Ovary (tissue), 3 donors: ENCODE results near the gene WWOX.

ENCODE experiments used
- POLR2A ChIP-seq: fragments of 450-650 bp; IDR thresholded peaks from one replicate; pipeline ENCODE4 v1.6.1; 2017; ENCODE audit warnings: antibody characterized with exemption, mild to moderate bottlenecking, moderate library complexity
- TF ChIP-seq, protein P1 (sequence below), 3 donors: fragments of 450-650 bp in 2 of 3; fragments of 200-600 bp in 1 of 3; IDR thresholded peaks; one replicate each; pipeline versions ENCODE4 v1.5.1 to v1.8.0; 2016 to 2022; ENCODE audit warnings: antibody characterized with exemption in 3 of 3, mild to moderate bottlenecking in 1 of 3
- donor health status: DM: no; HTN: no; CAD: no.

DNA sequence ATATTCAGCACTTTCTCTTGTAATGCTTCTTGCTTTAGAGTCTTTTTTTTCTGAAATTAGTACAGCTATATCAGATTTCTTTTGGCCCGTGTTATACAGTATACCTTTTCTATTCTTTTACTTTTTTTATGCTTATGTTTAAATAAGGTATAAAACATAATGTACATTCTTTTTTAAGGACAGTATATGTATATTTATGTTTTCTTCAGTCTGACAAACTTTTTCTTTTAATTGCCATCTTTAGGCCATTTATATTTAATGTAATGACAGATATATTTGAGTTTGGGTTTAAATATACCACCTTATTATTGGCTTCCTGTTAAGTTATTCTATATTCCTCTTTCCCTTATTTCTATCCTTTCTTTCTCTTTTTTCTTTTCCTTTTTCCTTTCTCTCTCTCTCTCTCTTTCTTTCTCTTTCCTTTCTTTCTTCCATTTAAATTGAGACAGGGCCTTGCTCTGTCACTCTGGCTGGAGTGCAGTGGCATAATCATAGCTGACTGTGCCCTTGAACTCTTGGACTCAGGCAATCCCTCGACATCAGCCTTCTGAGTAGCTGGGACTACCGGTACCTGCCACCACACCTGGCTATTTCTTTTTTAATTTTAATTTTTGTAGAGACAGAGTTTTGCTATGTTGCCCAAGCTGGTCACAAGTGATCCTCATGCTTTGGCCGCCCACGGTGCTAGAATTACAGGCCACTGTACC is 61.7 kb downstream of the WWOX start:
- TF ChIP-seq, protein P1, sequence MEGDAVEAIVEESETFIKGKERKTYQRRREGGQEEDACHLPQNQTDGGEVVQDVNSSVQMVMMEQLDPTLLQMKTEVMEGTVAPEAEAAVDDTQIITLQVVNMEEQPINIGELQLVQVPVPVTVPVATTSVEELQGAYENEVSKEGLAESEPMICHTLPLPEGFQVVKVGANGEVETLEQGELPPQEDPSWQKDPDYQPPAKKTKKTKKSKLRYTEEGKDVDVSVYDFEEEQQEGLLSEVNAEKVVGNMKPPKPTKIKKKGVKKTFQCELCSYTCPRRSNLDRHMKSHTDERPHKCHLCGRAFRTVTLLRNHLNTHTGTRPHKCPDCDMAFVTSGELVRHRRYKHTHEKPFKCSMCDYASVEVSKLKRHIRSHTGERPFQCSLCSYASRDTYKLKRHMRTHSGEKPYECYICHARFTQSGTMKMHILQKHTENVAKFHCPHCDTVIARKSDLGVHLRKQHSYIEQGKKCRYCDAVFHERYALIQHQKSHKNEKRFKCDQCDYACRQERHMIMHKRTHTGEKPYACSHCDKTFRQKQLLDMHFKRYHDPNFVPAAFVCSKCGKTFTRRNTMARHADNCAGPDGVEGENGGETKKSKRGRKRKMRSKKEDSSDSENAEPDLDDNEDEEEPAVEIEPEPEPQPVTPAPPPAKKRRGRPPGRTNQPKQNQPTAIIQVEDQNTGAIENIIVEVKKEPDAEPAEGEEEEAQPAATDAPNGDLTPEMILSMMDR (IDR thresholded peaks at IDR 0.05): no peak
- no peak for TF ChIP-seq POLR2A
